Calu3 (cell line): Measurements from ENCODE around the gene TRAPPC3. TPM values are rescaled to one million over a fixed set of nuclear protein-coding genes. Genes with fewer than 3 reads are reported as not detected.
A peak's percentile ranks its signal among the peaks of the same experiment; 100 is the strongest.

ENCODE experiments used
- BruUV-seq: library from RNA; stranded (reverse); fragments of 400-500 nt; replicated peaks from 2 replicates; lab custom pipeline; 2021; lab: Mats Ljungman, UMichigan
- CTCF ChIA-PET: fragments of 300-600 bp; sonication (Branson Sonifier 250); formaldehyde crosslinking; loops from one replicate; lab custom pipeline; 2022; ENCODE audit warnings: antibody characterized with exemption; lab: Charles Lee
- DNase-seq: peaks from one replicate; pipeline ENCODE4 v3.0.0; 2022
- H3K27ac Mint-ChIP-seq: one replicate; pipeline ENCODE4 v1.8.0; 2022; ENCODE audit warnings: mixed read lengths; ENCODE audit not compliant: unreplicated experiment
- H3K27me3 Mint-ChIP-seq: one replicate; pipeline ENCODE4 v1.8.0; 2022; ENCODE audit warnings: mixed read lengths; ENCODE audit not compliant: unreplicated experiment
- H3K36me3 Mint-ChIP-seq: one replicate; pipeline ENCODE4 v1.8.0; 2022; ENCODE audit warnings: mild to moderate bottlenecking, moderate library complexity, mixed read lengths; ENCODE audit not compliant: insufficient read depth, unreplicated experiment
- H3K4me1 Mint-ChIP-seq: one replicate; pipeline ENCODE4 v1.8.0; 2022; ENCODE audit warnings: mild to moderate bottlenecking, low read depth, mixed read lengths; ENCODE audit not compliant: unreplicated experiment
- H3K4me3 Mint-ChIP-seq: one replicate; pipeline ENCODE4 v1.8.0; 2022; ENCODE audit warnings: mild to moderate bottlenecking, low read depth, moderate library complexity, mixed read lengths; ENCODE audit not compliant: unreplicated experiment
- H3K9me3 Mint-ChIP-seq: one replicate; pipeline ENCODE4 v1.8.0; 2022; ENCODE audit warnings: low read depth, mixed read lengths; ENCODE audit not compliant: unreplicated experiment
- intact Hi-C: fragments of 100-400 bp; cut with micrococcal nuclease; formaldehyde crosslinking; loops from one replicate; pipeline ENCODE4 v1.10.0; 2022; ENCODE audit not compliant: unreplicated experiment
- total RNA-seq: library from RNA; stranded (reverse); gene quantifications from 2 replicates; pipeline ENCODE4 v1.2.3, GENCODE V29; 2022
- TF ChIP-seq, protein P1 (sequence below): fragments of 200-600 bp; IDR thresholded peaks from one replicate; pipeline ENCODE4 v1.8.0; 2022; ENCODE audit warnings: antibody characterized with exemption; ENCODE audit not compliant: unreplicated experiment

TRAPPC3 gene
- total RNA-seq, 1 experiment from 2014 or later: 70.3 TPM

DNA sequence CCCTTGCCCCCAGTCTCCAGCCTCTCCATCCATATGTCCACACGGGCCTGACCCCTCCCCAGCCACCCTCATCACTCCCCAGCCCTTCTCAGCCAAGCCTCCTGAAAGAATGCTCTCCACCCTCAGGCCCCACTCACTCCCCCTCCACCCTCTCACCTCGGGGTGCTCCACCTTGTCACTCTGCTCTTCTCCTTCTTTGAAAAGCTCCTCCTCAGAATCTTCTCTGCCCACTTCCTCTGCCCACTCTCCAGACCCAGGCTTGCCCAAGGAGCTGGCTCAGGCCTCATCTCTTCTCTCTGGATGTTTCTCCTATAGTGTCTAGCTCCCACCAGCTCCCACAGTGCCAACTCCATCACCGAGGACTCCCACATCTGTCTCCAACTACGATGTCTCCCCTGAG, 38.1 kb downstream of the TRAPPC3 start:
- Mint-ChIP-seq H3K27ac (no peak overlapping the region), H3K4me1 (peaks cover 9% of the 10 kb centered on the region)

DNA sequence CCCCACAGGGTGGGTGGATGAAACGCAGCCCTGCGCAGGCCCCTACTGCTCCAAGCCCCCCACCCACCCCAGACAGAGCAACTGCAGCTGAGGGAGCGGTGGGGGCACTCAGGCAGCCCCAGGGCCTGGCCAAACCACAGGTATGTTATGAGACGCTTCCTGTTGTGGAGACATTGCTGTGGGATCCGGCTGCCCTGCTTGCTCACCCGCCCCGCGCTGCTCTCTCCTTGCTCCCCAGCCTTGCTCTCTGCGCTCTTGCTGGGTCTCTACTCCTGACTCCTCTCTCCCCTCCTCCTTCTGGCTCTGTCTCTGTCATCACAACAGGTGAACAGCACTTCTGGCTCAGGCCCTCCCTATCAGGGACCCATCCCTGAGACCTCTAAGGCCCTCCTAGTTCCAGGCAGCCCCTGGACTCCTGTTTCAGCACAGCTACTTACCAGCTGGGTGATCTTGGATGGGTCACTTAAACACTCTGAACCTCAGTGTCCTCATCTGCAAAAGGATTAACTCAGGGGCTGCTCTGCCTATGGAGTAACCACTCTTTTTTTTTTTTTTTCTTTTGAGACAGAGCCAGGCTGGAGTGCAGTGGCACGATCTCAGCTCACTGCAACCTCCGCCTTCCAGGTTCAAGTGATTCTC, 40.1 kb downstream of the TRAPPC3 start:
- CTCF ChIA-PET: no interaction called here
- Mint-ChIP-seq H3K4me3 (no peak overlapping the region), H3K27me3 (peaks cover 40% of the 10 kb centered on the region), H3K9me3 (no peaks in the 10 kb centered on the region), H3K27ac (no peak overlapping the region), H3K36me3 (no peaks in the 10 kb centered on the region), H3K4me1 (peaks cover 9% of the 10 kb centered on the region)
- TF ChIP-seq, protein P1, sequence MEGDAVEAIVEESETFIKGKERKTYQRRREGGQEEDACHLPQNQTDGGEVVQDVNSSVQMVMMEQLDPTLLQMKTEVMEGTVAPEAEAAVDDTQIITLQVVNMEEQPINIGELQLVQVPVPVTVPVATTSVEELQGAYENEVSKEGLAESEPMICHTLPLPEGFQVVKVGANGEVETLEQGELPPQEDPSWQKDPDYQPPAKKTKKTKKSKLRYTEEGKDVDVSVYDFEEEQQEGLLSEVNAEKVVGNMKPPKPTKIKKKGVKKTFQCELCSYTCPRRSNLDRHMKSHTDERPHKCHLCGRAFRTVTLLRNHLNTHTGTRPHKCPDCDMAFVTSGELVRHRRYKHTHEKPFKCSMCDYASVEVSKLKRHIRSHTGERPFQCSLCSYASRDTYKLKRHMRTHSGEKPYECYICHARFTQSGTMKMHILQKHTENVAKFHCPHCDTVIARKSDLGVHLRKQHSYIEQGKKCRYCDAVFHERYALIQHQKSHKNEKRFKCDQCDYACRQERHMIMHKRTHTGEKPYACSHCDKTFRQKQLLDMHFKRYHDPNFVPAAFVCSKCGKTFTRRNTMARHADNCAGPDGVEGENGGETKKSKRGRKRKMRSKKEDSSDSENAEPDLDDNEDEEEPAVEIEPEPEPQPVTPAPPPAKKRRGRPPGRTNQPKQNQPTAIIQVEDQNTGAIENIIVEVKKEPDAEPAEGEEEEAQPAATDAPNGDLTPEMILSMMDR: no peak
- DNase-seq: peak; percentile 58
- BruUV-seq: no TSS peak
- intact Hi-C loops: no loop called here

More for the DNA sequence above, 38.1 kb downstream of the TRAPPC3 start:
- TF ChIP-seq, protein P1: no peak
- DNase-seq: no peak
- no peaks in the 10 kb centered on the region for H3K36me3 Mint-ChIP-seq
- BruUV-seq: no TSS peak
- intact Hi-C loops: no loop called here
- no peak overlapping the region for H3K4me3 Mint-ChIP-seq
- no peaks in the 10 kb centered on the region for H3K9me3 Mint-ChIP-seq
- CTCF ChIA-PET: interaction anchor here (1.1 kb wide), 1 partner anchor 24 kb away, joined by 5 read pairs; no protein-coding TSS in a partner anchor
- peaks cover 48% of the 10 kb centered on the region for H3K27me3 Mint-ChIP-seq

DNA sequence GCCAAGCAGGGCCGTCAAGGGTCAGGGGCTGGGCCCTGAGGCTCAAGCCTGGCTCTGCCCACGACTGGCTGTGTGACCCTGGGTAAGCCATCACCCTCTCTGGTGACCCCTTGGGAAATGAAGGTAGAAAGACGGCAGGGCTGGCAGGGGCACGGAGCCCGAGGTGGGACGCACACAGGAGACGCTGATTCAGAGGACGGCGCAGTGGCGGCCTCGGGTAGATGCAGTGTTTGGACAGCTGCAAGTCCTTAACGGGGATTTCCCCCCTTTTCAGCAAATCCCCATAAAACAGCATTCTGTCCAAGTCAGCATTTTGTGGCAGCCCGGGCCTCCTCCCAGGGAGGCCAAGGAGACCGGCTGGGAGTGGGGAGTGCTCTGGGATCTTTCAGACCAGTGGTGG, 41.0 kb downstream of the TRAPPC3 start:
- CTCF ChIA-PET: no interaction called here
- Mint-ChIP-seq H3K36me3 (no peaks in the 10 kb centered on the region), H3K9me3 (no peaks in the 10 kb centered on the region), H3K4me1 (peaks cover 9% of the 10 kb centered on the region), H3K27ac (no peak overlapping the region), H3K27me3 (peaks cover 32% of the 10 kb centered on the region), H3K4me3 (no peak overlapping the region)
- DNase-seq: no peak
- intact Hi-C loops: no loop called here
- TF ChIP-seq, protein P1: no peak
- no TSS peak for BruUV-seq

DNA sequence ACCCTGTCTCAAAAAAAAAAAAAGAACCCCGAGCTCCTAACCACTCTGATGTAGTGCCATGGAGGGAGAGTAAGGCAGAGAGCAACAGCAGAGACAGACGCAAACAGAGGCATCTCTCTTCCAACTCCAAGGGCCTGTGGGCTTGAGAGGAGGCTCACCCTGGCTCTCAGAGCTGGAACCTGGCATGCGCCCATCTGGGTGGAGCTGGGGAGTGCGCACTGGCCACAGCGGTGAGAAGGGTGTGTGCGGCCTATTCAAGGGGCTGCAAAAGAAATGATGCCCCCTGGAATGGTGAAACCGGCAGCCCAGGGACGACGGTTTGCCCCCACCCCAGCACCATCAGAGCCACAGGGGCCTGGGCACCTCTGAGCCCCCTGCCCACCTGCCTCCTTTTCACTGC, 41.9 kb downstream of the TRAPPC3 start:
- no peak overlapping the region for H3K27ac Mint-ChIP-seq
- no peaks in the 10 kb centered on the region for H3K9me3 Mint-ChIP-seq
- peaks cover 23% of the 10 kb centered on the region for H3K27me3 Mint-ChIP-seq
- H3K4me1 Mint-ChIP-seq: peaks cover 9% of the 10 kb centered on the region
- no TSS peak for BruUV-seq
- intact Hi-C loops: no loop called here
- CTCF ChIA-PET: interaction anchor here (0.8 kb wide), 1 partner anchor 28 kb away, joined by 5 read pairs; no protein-coding TSS in a partner anchor
- H3K4me3 Mint-ChIP-seq: no peak overlapping the region
- DNase-seq: no peak
- no peaks in the 10 kb centered on the region for H3K36me3 Mint-ChIP-seq
- TF ChIP-seq, protein P1: no peak
